OCI-LY1 (cell line): ENCODE results near the gene SLC2A9.

Source experiments
- H2AFZ ChIP-seq: fragments of 200-600 bp; sonication (generic), shearing (Covaris generic); 2 replicates; pipeline ENCODE4 v1.6.0; 2014; ENCODE audit warnings: antibody characterized with exemption, mild to moderate bottlenecking, low read length
- H3F3A ChIP-seq: fragments of 200-600 bp; sonication (generic), shearing (Covaris generic); 2 replicates; pipeline ENCODE4 v1.6.0; 2014; ENCODE audit warnings: mild to moderate bottlenecking, antibody characterized with exemption, low read length, moderate library complexity; ENCODE audit not compliant: insufficient read depth
- H3K27ac ChIP-seq: fragments of 200-600 bp; sonication (generic); 2 replicates; pipeline ENCODE4 v1.5.1; 2014; ENCODE audit warnings: low read length, mixed run types, mild to moderate bottlenecking, low read depth; ENCODE audit not compliant: poor library complexity, severe bottlenecking
- H3K27me3 ChIP-seq: fragments of 200-600 bp; sonication (generic); 2 replicates; pipeline ENCODE4 v1.6.0; 2014; ENCODE audit warnings: antibody characterized with exemption, mild to moderate bottlenecking, low read length, moderate library complexity; ENCODE audit not compliant: insufficient read depth
- H3K36me3 ChIP-seq: fragments of 200-600 bp; sonication (generic); 2 replicates; pipeline ENCODE4 v1.6.1; 2014; ENCODE audit warnings: mild to moderate bottlenecking, antibody characterized with exemption, low read length, moderate library complexity, mixed read lengths; ENCODE audit not compliant: insufficient read depth
- H3K4me1 ChIP-seq: fragments of 200-600 bp; sonication (generic); 2 replicates; pipeline ENCODE4 v1.5.1; 2014; ENCODE audit warnings: mild to moderate bottlenecking, low read length, moderate library complexity; ENCODE audit not compliant: insufficient read depth, severe bottlenecking
- H3K4me2 ChIP-seq: fragments of 200-600 bp; sonication (generic), shearing (Covaris generic); 2 replicates; pipeline ENCODE4 v1.6.1; 2014; ENCODE audit warnings: low read length
- H3K4me3 ChIP-seq: fragments of 200-600 bp; sonication (generic); 2 replicates; pipeline ENCODE4 v1.5.1; 2014; ENCODE audit warnings: low read length, low read depth, mild to moderate bottlenecking, mixed read lengths; ENCODE audit not compliant: poor library complexity, severe bottlenecking
- H3K79me2 ChIP-seq: fragments of 200-600 bp; shearing (Covaris generic); 2 replicates; pipeline ENCODE4 v1.6.1; 2016; ENCODE audit warnings: mixed run types, low read length, mixed read lengths; ENCODE audit not compliant: insufficient read depth
- H3K9ac ChIP-seq: fragments of 200-600 bp; sonication (generic), shearing (Covaris generic); 2 replicates; pipeline ENCODE4 v1.6.1; 2014; ENCODE audit warnings: mild to moderate bottlenecking, low read length, mixed read lengths
- H3K9me2 ChIP-seq: fragments of 200-600 bp; sonication (generic), shearing (Covaris generic); 2 replicates; pipeline ENCODE4 v1.6.1; 2014; ENCODE audit warnings: low read depth, mild to moderate bottlenecking, low read length, mixed read lengths
- H3K9me3 ChIP-seq: fragments of 200-600 bp; shearing (Covaris generic); 2 replicates; pipeline ENCODE4 v1.6.1; 2014; ENCODE audit warnings: low read length, mixed read lengths
- H4K20me1 ChIP-seq: fragments of 200-600 bp; sonication (generic), shearing (Covaris generic); 2 replicates; pipeline ENCODE4 v1.6.0; 2016; ENCODE audit warnings: mild to moderate bottlenecking, low read length; ENCODE audit not compliant: insufficient read depth
- EZH2 ChIP-seq: fragments of 200-600 bp; sonication (generic), shearing (Covaris generic); IDR thresholded peaks from 2 replicates; pipeline ENCODE4 v1.8.0; 2017; ENCODE audit warnings: borderline replicate concordance, mixed run types, mild to moderate bottlenecking, antibody characterized with exemption, low read length, moderate library complexity, mixed read lengths
- TF ChIP-seq, protein P1 (sequence below): fragments of 200-600 bp; sonication (generic), shearing (Covaris generic); IDR thresholded peaks from 2 replicates; pipeline ENCODE4 v1.5.1; 2017; ENCODE audit warnings: mild to moderate bottlenecking, antibody characterized with exemption, low read length, moderate library complexity, mixed read lengths

Gene SLC2A9

DNA sequence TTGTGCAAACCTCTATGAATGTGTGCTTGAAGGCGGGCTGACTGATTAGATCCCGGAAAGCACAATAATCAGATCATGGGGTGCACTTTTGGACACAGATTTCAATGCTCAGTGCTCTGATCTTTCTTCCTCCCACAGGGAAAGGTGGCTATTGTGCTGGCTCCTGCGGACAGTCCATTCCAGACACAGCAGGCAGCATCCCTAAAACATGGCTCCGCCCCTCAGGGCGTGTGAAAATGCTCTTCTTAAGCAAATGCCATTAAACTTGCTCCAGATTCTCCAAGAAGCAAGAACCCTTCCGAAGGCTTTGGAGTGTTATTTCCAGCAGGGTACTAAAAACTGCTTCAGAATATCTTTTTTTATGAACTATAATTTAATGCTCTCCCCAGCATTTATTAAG, 100.0 kb downstream of the SLC2A9 start:
- Histone ChIP-seq H3F3A (no peaks in the 10 kb centered on the region), H3K27me3 (no peaks in the 10 kb centered on the region), H3K36me3 (no peaks in the 10 kb centered on the region), H3K4me2 (no peak overlapping the region), H3K9ac (no peak overlapping the region), H3K27ac (no peak overlapping the region), H3K79me2 (no peaks in the 10 kb centered on the region), H2AFZ (no peak overlapping the region), H3K9me2 (no peaks in the 10 kb centered on the region), H3K4me3 (no peak overlapping the region), H4K20me1 (no peaks in the 10 kb centered on the region), H3K4me1 (no peaks in the 10 kb centered on the region), H3K9me3 (no peaks in the 10 kb centered on the region)
- TF ChIP-seq, protein P1, sequence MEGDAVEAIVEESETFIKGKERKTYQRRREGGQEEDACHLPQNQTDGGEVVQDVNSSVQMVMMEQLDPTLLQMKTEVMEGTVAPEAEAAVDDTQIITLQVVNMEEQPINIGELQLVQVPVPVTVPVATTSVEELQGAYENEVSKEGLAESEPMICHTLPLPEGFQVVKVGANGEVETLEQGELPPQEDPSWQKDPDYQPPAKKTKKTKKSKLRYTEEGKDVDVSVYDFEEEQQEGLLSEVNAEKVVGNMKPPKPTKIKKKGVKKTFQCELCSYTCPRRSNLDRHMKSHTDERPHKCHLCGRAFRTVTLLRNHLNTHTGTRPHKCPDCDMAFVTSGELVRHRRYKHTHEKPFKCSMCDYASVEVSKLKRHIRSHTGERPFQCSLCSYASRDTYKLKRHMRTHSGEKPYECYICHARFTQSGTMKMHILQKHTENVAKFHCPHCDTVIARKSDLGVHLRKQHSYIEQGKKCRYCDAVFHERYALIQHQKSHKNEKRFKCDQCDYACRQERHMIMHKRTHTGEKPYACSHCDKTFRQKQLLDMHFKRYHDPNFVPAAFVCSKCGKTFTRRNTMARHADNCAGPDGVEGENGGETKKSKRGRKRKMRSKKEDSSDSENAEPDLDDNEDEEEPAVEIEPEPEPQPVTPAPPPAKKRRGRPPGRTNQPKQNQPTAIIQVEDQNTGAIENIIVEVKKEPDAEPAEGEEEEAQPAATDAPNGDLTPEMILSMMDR: no peak
- no peak for TF ChIP-seq EZH2

DNA sequence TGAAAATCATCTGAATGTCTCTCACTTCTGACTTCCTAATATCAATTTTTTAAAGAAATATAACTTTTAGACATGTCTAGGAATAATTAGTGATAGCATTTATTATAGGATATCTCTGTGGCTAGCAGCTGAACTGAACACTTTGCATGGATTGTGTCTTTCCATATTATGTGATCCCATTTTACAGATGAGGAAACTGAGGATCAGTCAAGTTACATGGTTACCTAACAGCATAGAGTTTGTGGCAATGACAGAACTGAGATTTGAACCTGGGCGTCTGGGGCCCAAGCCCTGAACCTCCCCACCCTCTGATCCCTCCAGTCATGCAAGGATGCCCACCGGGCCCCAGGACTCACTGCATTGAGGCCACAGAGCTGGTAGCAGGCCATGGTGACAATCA, 101.3 kb downstream of the SLC2A9 start:
- no peak overlapping the region for H3K4me3 ChIP-seq
- H4K20me1 ChIP-seq: no peaks in the 10 kb centered on the region
- no peak overlapping the region for H2AFZ ChIP-seq
- no peak overlapping the region for H3K27ac ChIP-seq
- H3K79me2 ChIP-seq: no peaks in the 10 kb centered on the region
- H3K9me3 ChIP-seq: no peaks in the 10 kb centered on the region
- no peak for TF ChIP-seq EZH2
- TF ChIP-seq, protein P1: no peak
- no peaks in the 10 kb centered on the region for H3K4me1 ChIP-seq
- no peaks in the 10 kb centered on the region for H3K27me3 ChIP-seq
- H3K9me2 ChIP-seq: no peaks in the 10 kb centered on the region
- H3K4me2 ChIP-seq: no peak overlapping the region
- H3K36me3 ChIP-seq: no peaks in the 10 kb centered on the region
- no peaks in the 10 kb centered on the region for H3F3A ChIP-seq
- H3K9ac ChIP-seq: no peak overlapping the region

DNA sequence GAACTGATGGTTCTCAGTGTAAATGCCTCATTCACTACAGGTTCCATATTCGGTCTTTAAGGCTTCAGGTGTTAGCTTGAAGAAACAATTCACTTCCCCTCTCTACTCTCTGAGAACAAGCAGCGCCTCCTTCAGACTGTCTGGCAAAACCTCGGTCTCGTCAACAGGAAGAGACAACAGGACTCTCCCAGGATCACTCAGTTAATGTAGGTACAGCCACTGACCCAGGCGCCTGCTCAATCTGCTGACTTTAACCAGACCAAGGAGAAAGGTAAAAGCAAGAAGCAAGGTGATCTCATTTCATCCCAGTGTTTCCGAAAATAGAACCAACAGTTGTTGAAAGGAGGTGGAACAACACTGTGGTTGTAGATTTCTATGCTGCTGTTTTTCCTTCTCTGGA, 102.2 kb downstream of the SLC2A9 start:
- no peak overlapping the region for H3K9ac ChIP-seq
- TF ChIP-seq EZH2: no peak
- TF ChIP-seq, protein P1: no peak
- H3K4me1 ChIP-seq: no peaks in the 10 kb centered on the region
- no peak overlapping the region for H3K4me2 ChIP-seq
- H3K27ac ChIP-seq: no peak overlapping the region
- H3K27me3 ChIP-seq: no peaks in the 10 kb centered on the region
- H3F3A ChIP-seq: no peaks in the 10 kb centered on the region
- H2AFZ ChIP-seq: no peak overlapping the region
- no peaks in the 10 kb centered on the region for H3K36me3 ChIP-seq
- H4K20me1 ChIP-seq: no peaks in the 10 kb centered on the region
- no peaks in the 10 kb centered on the region for H3K9me3 ChIP-seq
- H3K79me2 ChIP-seq: no peaks in the 10 kb centered on the region
- no peak overlapping the region for H3K4me3 ChIP-seq
- H3K9me2 ChIP-seq: no peaks in the 10 kb centered on the region
